Hepatocyte (in vitro differentiated cells): Measurements from ENCODE around the gene BACH1.

Experiments used
- EZH2 ChIP-seq: fragments of 200-600 bp; sonication (generic); IDR thresholded peaks from 2 replicates; pipeline ENCODE4 v1.6.1; 2016; ENCODE audit warnings: antibody characterized with exemption, mild to moderate bottlenecking, borderline replicate concordance
- TF ChIP-seq, protein P1 (sequence below): fragments of 200-600 bp; sonication (generic); IDR thresholded peaks from 2 replicates; pipeline ENCODE4 v1.5.1; 2016; ENCODE audit warnings: antibody characterized with exemption, mild to moderate bottlenecking; ENCODE audit not compliant: poor library complexity

DNA sequence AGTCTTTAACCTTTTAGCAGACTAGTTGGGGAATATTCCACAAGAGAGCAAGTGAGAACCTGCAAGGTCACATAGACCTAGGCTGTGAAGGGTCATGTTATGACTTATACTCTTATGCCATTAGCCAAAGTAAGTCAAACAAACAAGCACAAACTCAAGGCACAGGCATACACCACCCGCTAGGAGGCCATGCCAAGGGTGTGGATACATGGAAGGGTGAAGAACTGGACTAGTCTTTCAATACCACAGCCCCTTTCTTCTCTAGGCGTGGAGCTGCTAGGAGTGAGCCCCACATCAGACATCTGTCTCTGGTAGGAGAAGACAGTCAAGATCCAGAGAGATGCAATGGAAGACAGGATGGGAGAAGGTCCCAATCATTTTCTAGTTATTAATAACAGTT, 68.6 kb downstream of the BACH1 start:
- TF ChIP-seq, protein P1, sequence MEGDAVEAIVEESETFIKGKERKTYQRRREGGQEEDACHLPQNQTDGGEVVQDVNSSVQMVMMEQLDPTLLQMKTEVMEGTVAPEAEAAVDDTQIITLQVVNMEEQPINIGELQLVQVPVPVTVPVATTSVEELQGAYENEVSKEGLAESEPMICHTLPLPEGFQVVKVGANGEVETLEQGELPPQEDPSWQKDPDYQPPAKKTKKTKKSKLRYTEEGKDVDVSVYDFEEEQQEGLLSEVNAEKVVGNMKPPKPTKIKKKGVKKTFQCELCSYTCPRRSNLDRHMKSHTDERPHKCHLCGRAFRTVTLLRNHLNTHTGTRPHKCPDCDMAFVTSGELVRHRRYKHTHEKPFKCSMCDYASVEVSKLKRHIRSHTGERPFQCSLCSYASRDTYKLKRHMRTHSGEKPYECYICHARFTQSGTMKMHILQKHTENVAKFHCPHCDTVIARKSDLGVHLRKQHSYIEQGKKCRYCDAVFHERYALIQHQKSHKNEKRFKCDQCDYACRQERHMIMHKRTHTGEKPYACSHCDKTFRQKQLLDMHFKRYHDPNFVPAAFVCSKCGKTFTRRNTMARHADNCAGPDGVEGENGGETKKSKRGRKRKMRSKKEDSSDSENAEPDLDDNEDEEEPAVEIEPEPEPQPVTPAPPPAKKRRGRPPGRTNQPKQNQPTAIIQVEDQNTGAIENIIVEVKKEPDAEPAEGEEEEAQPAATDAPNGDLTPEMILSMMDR, result no peak
- no peak for TF ChIP-seq EZH2
